ENCODE data around the gene TADA3.

TADA3 gene

DNA sequence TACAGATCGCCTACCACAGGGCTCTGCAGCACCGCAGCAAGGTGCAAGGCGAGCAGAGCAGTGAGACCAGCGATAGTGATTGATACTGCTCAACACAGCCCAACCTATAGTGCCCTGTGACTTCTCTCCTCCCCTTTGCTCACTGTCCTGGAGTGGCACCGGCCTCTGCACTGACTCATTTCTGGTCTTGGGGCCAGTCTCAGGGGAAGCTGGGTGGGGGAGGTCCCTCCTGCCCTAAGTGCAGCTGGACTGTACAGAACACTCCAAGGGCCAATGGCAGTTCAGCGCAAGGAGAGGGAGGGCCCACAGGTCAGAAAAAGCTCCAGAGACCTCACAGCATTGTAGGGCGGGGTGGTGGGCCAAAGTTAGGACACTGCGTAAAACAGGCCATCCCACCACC lies 45.0 kb downstream of the TADA3 start:
- H3K27me3 ChIP-seq: no peaks in the 10 kb centered on the region
- no peaks in the 10 kb centered on the region for H3K9me3 ChIP-seq
- TF ChIP-seq CTCF (IDR thresholded peaks at IDR 0.05): no peak
- peaks cover 26 to 27% of the 10 kb centered on the region in 2 experiments for H3K4me1 ChIP-seq (ENCODE audit: control insufficient read depth in 1 of 2, insufficient read depth in 1 of 2, low read depth in 1 of 2, low read length in 1 of 2)
- peaks cover 69% of the 10 kb centered on the region for H3K36me3 ChIP-seq
- H3K27ac ChIP-seq: no peak overlapping the region
- H3K4me3 ChIP-seq (ENCODE audit: low read depth in 1 of 2, low read length in 1 of 2): no peak overlapping the region

DNA sequence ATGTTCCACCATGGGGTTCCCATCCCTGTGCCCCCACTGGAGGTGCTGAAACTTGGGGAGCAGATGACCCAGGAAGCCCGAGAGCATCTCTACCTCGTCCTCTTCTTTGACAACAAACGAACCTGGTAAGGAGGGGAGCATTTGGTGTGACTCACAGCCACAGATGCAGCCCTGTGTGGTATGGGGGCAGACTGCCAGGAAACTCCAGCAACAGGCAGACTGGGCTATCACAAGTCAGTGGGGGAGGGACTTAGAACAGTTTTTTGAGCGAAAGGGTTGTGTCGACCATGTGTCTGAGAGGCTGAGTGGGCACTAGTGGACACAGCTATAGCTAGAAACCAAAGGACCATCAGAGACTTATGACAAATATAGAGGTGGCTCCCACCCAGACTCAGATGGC lies 45.9 kb downstream of the TADA3 start:
- no peaks in the 10 kb centered on the region for H3K27me3 ChIP-seq
- peaks cover 74% of the 10 kb centered on the region for H3K36me3 ChIP-seq
- H3K4me1 ChIP-seq (ENCODE audit: control insufficient read depth in 1 of 2, insufficient read depth in 1 of 2, low read depth in 1 of 2, low read length in 1 of 2): peaks cover 18 to 21% of the 10 kb centered on the region in 2 experiments
- H3K27ac ChIP-seq: no peak overlapping the region
- no peaks in the 10 kb centered on the region for H3K9me3 ChIP-seq
- TF ChIP-seq CTCF (IDR thresholded peaks at IDR 0.05): no peak
- no peak overlapping the region for H3K4me3 ChIP-seq (ENCODE audit: low read depth in 1 of 2, low read length in 1 of 2)

DNA sequence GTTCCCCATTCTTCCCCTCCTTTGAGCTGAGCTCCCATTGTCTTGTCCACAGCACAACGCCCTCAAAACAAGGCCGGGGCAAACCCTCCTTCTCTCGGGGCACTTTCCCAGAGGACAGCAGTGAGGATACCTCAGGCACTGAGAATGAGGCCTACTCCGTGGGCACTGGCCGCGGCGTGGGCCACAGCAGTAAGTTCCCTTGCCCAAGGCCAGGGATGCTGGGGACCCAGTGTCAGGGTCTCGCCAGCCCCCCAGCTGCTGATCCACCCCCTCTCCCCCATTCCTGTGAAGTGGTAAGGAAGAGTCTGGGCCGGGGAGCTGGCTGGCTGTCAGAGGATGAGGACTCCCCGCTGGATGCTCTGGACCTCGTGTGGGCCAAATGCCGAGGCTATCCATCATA lies 46.8 kb downstream of the TADA3 start:
- Histone ChIP-seq H3K9me3 (no peaks in the 10 kb centered on the region), H3K36me3 (peaks cover 82% of the 10 kb centered on the region)

DNA sequence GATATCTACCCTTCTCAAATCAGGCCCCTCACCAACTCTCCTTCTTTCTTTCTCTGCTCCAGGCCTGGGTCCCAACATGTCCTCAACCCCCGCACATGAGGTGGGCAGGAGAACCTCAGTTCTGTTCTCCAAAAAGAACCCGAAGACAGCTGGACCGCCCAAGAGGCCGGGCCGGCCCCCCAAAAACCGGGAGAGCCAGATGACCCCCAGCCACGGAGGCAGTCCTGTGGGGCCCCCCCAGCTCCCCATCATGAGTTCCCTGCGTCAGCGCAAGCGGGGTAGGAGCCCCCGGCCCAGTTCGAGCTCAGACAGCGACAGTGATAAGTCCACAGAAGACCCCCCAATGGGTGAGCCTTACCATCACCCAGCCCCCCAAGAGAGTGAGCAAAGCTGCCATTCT lies 48.1 kb downstream of the TADA3 start:
- H3K27ac ChIP-seq: no peak overlapping the region
- no peak overlapping the region for H3K4me3 ChIP-seq (ENCODE audit: low read depth in 1 of 2, low read length in 1 of 2)
- H3K9me3 ChIP-seq: no peaks in the 10 kb centered on the region
- peaks cover 2 to 4% of the 10 kb centered on the region in 2 experiments for H3K4me1 ChIP-seq (ENCODE audit: control insufficient read depth in 1 of 2, insufficient read depth in 1 of 2, low read depth in 1 of 2, low read length in 1 of 2)
- no peak for TF ChIP-seq CTCF (IDR thresholded peaks at IDR 0.05)
- no peaks in the 10 kb centered on the region for H3K27me3 ChIP-seq
- peaks cover 96% of the 10 kb centered on the region for H3K36me3 ChIP-seq

More for the DNA sequence above, 46.8 kb downstream of the TADA3 start:
- Histone ChIP-seq H3K27me3 (no peaks in the 10 kb centered on the region), H3K4me3 (ENCODE audit: low read depth in 1 of 2, low read length in 1 of 2) (no peak overlapping the region), H3K27ac (no peak overlapping the region), H3K4me1 (ENCODE audit: control insufficient read depth in 1 of 2, insufficient read depth in 1 of 2, low read depth in 1 of 2, low read length in 1 of 2) (peaks cover 10 to 13% of the 10 kb centered on the region in 2 experiments)
- TF ChIP-seq CTCF (IDR thresholded peaks at IDR 0.05): no peak

DNA sequence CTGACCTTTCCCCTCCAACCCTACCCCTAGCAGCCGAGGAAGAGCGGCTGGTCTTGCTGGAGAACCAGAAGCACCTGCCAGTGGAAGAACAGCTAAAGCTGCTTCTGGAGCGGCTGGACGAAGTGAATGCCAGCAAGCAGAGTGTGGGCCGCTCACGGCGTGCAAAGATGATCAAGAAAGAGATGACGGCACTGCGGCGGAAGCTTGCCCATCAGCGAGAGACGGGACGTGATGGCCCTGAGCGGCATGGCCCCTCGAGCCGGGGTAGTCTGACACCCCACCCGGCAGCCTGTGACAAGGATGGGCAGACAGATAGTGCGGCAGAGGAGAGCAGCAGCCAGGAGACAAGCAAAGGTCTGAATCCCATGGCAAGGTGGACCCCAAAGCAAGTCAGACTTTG lies 48.7 kb downstream of the TADA3 start:
- H3K27ac ChIP-seq: no peak overlapping the region
- no peaks in the 10 kb centered on the region for H3K4me1 ChIP-seq (ENCODE audit: control insufficient read depth in 1 of 2, insufficient read depth in 1 of 2, low read depth in 1 of 2, low read length in 1 of 2)
- no peaks in the 10 kb centered on the region for H3K9me3 ChIP-seq
- H3K36me3 ChIP-seq: peaks cover 100% of the 10 kb centered on the region
- no peak overlapping the region for H3K4me3 ChIP-seq (ENCODE audit: low read depth in 1 of 2, low read length in 1 of 2)
- no peaks in the 10 kb centered on the region for H3K27me3 ChIP-seq
- no peak for TF ChIP-seq CTCF (IDR thresholded peaks at IDR 0.05)

DNA sequence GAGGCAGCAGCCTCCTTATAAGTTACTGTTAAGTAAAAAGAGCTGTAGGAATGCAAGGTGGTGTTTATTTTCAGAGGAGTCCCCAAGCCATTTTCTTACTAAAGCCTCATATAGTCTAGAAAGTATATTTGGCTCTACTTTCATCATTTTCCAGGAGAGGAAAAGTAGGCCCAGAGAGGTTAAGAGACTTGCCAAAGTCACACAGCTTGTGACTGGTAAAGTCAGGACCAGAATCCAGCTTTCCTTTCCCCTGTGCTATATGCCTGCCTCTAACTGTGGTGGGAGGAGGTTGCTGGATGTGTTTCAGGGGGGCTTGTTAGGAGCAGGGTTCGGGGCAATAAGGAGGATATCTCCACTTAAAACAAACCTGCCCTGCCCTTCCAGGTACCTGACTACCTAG lies 49.7 kb downstream of the TADA3 start:
- no peaks in the 10 kb centered on the region for H3K4me1 ChIP-seq (ENCODE audit: control insufficient read depth in 1 of 2, insufficient read depth in 1 of 2, low read depth in 1 of 2, low read length in 1 of 2)
- H3K4me3 ChIP-seq (ENCODE audit: low read depth in 1 of 2, low read length in 1 of 2): no peak overlapping the region
- no peak overlapping the region for H3K27ac ChIP-seq
- no peaks in the 10 kb centered on the region for H3K9me3 ChIP-seq
- H3K27me3 ChIP-seq: no peaks in the 10 kb centered on the region
- peaks cover 100% of the 10 kb centered on the region for H3K36me3 ChIP-seq
- no peak for TF ChIP-seq CTCF (IDR thresholded peaks at IDR 0.05)

All from neutrophil (primary cell).